HG02981 (cell line): Measurements from ENCODE around the gene DTNA.
"Not testable (repeated sequence)": the region's sequence is repeated elsewhere in the genome, so short reads cannot be mapped to it uniquely, and the experiment has no call there.

Experiments
- ATAC-seq: cut with Tn5 transposase; IDR thresholded peaks from one replicate; pipeline ENCODE4 v1.9.1; 2021; ENCODE audit warnings: mild to moderate bottlenecking, moderate library complexity; ENCODE audit not compliant: unreplicated experiment

Gene DTNA

DNA sequence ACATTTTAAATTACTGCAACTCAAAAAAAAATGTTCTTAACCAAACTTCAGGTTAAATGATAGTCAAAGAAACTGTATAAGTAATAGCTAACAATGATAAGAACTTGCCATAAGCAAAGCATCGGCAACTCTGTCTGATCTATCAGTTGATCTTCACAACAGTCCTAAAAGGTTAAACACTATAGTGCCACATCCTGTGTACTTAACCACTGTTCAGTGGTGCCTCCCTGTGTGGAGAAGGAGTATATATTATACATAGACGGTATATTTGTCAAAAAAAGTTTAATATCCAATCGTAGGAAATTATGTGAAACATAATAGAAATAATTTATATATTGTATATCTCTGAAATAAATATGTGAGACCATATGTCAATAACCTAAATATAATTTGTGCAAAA lies 13.0 kb downstream of the DTNA start:
- no peak for ATAC-seq

DNA sequence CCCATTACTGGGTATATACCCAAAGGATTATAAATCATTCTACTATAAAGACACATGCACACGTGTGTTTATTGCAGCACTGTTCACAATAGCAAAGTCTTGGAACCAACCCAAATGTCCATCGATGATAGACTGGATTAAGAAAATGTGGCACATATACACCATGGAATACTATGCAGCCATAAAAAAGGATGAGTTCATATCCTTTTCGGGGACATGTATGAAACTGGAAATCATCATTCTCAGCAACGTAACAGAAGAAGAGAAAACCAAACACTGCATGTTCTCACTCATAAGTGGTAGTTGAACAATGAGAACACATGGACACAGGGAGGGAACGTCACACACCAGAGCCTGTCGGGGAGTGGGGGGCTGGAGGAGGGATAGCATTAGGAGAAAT lies 15.6 kb downstream of the DTNA start:
- not testable (repeated sequence) for ATAC-seq

DNA sequence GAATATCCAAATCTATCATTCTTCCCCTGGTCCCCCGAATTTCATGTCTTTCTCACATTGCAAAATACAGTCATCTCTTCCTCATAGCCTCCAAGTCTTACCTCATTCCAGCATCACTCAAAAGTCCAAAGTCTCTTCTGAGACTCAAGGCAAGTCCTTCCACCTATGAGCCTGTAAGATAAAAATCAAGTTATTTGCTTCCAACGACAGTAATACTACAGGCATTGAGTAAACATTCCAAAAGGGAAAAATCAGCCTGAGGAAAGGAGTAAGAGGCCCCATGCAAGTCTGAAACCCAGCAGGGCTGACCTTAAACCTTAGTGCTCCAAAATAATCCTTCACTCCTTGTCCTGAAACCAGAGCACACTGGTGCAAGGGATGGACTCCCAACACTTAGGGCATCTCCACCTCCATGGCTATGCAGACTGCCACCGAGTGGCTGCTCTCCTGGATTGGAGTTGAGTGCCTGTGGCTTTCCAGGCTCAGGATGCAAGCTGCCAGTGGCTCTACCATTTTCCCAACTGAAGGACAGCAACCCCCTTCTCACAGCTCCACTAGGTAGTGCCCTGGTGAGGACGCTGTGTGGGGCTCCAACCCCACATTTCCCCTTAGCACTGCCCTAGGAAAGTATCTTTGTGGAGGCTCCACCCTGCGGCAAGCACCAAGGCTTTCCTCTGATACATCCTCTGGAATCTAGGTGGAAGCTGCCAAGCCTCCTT lies 16.3 kb downstream of the DTNA start:
- ATAC-seq = no peak

DNA sequence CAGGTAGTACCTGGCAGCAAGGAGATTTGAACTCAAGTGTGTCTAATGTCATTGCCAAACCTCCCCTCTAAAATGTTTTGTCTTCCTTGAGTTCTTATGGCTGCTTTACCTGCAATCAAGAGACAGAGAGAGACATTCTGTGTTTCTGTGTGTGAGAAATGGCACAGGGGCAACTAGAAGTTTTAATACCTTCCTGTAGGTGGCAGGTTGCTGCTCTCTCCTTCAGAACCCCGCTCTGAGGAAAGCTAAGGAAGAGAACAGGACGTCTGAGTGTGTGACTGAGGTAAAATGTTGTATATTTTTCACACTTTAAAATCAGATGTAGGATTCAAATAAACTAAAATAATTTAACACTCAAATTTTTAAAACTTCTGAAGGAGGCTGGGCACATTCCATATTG lies 19.2 kb downstream of the DTNA start:
- ATAC-seq = no peak

DNA sequence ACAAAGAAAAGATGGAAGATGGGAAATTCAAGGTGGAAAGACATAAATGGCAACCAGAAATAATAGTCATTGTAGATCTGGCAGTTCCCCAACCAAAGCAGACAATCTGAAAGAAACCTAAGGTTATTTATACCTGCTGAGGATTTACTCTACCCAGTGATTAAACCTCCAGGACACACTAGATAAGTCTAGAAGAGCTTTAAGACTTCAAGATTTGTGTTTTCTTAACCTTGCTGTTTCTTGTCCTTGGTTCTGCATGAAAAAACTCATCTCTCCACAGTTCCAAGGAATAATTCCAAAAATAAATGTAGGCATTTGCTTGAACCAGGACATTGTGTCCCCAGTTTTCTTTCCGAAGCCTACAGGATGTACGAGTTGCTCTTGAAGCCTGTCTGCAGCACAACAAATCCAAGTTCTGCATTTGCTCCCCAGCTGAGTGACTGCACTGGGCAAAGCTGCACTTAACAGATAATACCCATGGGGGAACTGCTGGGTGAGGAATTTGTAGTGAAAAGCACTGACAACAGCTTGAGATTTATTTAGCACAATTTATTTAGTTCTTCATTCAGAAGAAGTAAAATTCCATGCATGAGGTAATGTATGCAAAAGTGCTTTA lies 19.8 kb downstream of the DTNA start:
- no peak for ATAC-seq

DNA sequence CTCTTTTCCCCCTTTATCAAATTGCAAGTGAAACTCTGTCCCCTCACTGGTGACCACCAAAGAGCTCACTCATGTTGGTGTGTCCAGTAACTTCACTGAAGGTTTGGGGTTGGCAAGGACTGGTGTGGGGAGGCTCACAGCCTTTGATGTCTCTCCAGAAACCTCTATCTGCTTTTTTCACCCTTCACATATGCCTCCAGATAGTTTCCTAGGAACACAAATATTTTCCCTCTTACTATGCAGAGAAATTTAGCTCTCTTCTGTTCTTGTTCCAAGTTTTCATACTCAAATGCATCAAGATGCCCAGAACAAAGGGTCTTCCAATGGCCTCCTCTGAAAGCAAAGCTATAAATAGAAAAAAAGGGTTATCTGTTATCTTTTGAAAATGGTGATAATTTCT lies 20.7 kb downstream of the DTNA start:
- ATAC-seq = no peak

DNA sequence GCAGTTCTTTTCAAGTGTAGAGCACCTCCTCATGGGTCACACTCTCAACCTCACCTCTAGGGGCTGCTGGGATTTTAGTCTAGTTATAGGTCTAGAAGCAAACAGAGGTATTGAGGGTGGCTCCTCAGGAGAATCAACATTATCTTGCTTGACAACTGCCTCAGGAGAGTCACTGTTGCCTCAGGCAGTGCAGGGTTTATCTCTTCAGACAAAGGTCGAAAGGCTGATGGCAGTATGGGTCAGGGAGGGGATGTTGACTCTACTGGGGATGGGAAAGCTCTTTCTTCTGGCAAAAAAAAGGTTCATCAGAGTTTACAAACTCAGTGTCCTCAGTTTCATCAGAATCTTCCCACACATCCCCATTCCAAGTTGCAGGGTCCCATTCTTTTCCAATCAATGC lies 24.0 kb downstream of the DTNA start:
- no peak for ATAC-seq

DNA sequence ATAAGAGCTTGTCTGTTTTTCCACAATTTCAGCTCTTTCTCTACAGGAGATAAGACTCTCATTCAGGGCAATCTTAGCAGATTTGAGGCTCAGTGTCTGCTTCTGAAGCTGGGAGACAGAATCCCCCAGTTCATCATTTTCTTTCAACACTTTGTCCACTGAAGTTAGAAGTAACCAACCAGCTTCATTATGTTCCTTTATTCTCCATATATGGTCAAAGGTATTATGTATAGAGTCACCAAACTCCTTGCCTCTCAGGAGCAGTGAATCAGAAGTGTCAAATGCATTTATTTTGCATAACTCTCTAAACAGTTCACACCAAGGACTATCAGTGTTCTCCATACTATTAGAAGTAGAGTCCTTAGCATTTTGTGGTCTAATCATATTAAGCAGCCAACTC lies 24.4 kb downstream of the DTNA start:
- ATAC-seq = not testable (repeated sequence)

DNA sequence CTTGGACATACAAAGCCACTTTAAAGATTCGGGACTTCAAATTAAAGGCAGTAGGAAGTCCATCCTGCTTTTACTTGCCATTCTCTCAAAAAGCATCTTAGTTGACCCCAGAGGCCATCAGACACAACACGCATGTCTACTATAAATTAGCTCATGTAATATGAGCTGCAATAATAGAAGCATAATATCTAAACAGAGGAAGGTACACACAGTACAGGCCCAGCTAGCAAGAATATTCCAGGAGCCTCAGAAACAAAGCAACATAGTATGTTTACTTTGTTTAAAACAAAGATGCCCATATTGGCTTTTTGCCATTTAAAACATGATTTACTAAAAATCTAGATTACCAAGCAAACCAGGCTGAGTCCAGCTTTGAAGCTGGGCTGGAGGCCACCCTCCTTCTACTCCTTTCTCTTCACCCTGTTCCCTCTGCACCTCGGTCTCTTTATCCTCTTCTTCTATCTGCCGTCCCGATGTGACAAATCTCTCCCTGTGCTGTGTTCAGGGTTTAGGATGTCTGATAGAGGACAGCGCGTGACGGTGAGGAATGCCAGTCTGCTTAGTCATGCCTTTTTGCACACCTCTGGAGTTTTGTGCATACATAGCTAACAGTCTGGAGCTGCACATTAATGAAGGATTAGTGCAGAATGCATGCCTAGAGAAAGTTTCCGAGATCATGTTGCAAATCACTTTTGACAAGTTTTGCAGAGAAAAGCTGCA lies 28.2 kb downstream of the DTNA start:
- ATAC-seq = no peak

DNA sequence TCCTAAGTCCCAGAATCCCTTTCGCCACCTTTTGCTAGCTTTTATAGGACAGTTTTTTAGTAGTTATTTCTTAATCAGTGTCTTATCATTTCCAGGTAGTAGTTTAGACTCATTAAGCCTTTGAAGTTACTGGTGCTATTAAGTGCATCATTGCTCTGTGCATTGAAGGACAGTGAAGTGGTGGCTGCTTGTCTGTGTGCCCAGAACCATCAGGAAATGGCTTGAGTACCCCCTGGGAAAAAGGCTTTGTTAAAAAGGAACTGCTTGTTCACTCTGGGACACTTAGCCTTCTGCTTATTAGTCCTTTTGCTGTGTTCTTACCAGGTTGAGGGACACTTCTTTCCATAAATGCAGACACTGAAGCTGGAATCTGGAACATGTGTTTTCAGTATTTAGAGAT lies 30.0 kb downstream of the DTNA start:
- no peak for ATAC-seq

DNA sequence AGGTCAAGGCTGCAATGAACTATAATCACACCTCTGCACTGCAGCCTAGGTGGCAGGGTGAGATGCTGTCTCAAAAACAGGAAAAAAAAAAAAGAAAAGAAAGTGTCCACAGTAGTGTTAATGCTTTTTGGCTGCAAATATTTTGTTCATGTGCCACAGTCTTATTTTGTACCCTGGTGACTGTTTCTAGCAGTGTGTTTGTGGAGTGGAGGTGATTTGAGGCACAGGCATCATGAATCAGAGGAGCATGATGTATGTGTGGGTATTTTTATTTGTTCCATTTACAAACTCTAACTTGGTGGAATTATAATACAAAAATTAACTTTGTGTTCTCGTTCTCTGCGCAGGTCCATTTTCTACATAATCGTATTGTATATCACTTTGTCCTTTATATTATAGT lies 30.6 kb downstream of the DTNA start:
- ATAC-seq = no peak

DNA sequence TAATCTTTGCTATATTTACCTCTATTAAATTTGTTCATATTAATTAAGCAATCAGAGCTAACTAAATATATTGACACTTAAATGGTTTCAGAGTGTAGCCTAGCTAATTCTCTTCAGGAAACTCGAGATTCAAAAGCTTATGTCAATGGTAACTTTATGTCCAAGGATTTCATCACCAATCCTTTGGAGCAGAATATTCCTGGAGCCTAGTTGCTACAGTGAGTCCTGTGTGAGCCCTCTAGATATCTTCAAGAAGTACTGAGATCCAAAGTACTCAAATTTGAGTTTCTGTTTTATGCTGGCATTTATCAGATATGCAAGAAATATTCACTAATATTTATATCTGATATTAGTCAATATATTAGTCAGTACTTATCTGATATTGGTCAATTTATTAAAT lies 31.3 kb downstream of the DTNA start:
- no peak for ATAC-seq

DNA sequence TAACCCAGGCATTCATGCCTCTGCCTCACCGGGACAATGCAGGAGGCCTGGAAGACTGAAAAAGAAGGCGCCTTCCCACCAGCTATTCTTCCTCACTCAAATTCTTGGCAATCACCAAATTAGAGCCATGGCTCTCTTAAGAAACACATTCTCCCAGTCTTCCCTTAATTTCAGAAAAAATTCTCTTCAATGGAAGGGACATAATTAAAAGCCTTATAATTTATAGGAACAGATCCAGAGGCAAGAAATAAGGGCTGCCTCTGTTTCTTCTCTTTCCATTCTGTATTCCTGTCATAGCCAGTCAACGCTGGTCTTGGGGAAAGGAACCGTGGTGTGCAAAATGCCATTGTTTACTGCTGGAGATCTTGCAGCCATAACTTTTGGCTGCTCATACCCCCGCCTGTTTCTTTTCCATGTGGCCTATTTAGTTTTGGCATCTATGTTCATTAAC lies 32.8 kb downstream of the DTNA start:
- no peak for ATAC-seq

DNA sequence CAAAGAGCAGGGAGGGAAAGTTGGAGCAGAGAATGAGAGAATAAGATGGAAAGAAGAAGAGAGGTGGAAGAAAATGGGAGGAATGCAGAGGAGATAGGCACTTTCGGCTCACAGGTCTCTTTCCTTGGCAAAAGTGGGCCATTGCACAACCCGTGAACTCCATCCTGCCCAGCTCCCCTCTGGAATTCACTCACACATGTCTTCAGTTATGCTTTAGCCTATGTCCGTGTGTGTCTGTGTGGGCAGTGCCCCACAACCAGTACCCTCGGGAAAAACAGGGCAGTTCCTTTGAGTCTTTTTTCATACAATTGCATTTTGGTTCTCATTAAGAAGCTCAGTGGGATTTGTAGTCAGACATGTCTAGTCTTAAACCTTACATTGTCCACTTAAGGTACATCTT lies 34.5 kb downstream of the DTNA start:
- ATAC-seq = no peak

DNA sequence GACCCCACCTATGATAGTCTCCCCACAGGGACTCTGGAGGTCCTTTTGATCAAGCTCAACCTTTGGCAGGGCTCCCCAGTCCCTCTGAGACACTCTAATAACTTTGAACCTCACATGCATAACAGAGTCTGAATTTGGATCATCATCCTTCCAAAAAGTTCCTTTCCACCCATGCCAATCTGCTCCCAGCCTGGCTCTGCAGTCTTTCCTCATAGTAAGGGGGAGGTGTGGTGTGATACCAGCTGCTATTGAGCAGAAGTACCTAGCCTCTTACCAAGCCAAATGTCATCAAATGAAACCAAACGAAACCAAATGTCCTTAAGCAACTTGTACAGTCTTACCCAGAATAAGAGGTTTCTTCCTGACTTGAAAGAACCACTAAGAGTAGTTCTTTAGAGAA lies 36.5 kb downstream of the DTNA start:
- ATAC-seq = no peak

DNA sequence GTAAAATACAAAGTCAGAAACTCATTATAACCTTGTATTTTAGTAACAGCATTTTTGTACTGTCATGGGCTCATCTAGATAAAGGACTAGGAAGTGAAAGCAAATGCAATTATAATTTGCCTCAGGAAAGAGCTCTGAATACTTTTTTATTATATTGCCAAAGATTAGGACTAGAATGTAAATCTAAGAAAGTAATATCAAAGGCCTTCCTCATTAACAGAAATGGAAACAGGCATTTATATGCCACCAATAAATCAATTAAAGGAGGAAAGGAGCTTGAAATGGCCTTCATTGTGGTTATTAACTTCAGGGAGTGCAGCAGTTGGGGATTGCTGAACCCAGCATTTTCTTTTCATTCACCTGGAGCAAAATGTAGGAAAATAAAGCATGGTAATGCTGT lies 39.6 kb downstream of the DTNA start:
- ATAC-seq = no peak

DNA sequence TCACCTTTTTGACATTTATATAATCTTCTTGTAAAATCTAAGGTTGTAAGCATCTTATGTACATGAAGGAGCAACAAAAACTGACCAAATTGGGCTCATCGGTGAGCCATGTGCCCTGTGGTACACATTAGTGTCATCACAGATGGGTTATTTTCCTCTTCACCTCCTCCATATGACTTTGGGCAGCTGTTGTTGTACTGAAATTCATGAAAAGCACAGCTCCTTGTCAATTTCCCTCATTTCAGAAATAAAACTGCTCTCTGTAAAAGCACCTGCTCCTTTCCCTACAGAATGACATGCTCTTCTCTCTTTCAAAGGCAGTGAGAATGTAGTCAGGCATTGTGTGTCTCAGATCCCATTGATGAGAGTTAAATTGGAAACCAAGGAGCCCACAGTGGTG lies 42.0 kb downstream of the DTNA start:
- ATAC-seq = no peak

DNA sequence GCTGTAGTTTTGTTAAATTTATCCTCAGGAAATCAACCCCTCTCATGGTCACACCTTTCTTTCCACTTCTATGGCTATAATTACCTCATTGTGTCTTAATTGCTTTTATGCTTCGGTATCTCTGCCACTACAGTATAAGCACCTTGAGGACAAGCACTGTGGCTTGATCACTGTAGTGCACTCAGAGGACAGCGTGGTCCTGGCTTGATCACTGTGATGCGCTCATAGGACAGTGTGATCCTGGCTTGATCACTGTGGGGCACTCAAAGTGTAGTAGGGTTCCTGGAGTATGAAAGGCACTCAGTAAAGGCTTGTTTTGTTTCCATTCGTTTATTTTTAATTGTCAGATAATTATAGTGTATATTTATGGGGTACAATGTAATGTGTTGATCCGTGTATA lies 44.2 kb downstream of the DTNA start:
- ATAC-seq = no peak

DNA sequence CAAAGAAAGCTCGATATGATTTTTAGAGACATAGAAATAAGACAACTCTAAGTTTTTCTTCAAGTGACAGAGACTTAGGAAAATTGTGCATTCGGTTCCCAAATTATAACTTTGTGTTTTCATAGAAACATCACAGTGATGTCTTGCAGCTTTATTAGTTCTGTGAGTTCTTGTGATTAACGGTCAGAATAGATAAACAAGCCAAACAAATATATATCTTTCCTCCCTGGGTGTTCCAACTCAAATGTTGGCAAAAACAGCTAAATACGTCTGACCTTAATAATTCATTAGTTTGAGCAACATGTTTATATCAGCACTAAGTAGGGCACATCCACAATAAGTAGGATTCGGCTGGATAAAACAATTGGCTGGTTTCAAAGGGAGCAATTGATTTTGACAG lies 47.6 kb downstream of the DTNA start:
- no peak for ATAC-seq

DNA sequence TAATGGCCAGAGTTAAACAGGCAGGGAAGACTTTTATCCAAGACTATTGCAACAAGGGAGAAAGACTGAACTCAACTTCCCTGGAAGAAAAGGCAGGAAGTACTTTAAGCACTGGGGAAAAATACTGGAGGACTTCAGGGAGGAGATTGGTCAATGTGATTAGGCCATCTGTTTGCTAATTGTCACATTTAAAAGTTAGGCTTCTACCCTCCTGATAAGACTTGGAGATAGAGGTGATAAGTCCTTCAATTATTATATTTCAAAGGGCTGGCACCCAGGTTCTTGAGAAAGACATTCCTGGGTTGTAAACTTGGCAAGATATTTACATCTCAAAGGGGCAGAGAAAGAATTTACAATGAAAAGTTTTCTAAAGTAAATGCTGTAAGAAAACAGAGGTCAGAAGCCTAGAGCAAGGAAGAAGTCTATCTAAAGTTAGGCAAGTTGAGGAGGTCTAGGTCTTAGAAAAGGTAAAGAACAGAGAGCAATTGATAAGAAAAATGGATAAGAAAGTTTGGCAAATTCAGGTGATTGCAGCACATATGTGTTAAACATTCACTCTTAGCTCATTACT lies 48.4 kb downstream of the DTNA start:
- no peak for ATAC-seq

DNA sequence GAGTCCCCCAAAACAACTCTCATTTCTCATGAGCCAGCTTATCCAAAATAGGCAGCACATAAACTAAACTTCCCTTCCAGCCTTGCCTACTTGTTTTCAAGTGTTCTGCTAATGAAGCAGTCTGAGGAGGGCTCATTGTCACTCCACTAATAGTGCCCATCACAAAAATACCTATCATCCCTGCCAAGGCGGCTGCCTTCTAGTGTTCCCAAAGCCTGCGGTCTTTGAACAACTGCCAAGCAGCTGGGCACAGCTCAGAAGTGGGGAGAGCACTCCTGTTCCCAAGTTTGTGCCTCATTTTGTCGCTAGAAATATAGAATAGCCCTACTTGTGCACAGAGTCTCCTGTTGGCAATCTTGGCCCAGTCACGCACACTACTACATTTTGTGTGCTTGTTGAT lies 50.3 kb downstream of the DTNA start:
- ATAC-seq = no peak

DNA sequence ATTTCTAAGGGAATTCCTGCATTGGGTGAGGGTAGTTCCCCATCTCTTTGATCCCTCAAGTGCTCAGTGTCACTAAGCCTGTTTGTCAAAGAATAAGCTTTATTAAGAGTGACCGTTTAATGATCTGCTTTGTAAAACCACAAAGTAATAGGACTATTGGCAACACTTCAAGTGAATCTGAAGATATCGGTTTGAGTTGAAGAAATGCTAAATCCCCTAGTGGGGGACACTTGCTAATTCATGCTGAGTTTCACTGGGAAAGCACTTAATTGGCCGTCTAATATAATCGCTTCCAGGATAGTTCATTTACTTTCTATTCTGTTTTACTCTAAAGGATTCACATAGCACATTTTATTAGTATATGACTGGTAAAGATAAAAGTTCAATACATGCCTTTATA lies 54.4 kb downstream of the DTNA start:
- no peak for ATAC-seq
